ENCODE results near the gene RIMS4. TPM values are rescaled to one million over a fixed set of nuclear protein-coding genes. Genes with fewer than 3 reads are reported as not detected.
A peak's percentile ranks its signal among the peaks of the same experiment; 100 is the strongest.

RIMS4 gene
- total RNA-seq, 1 experiment from 2014 or later, result 16.3 TPM

- no peak overlapping the region for H3K23ac ChIP-seq (ENCODE audit: insufficient read length, low read depth, low read length)
- no peak overlapping the region for H4K5ac ChIP-seq (ENCODE audit: insufficient read length, low read depth, low read length)
- H4K8ac ChIP-seq (replicated peaks; ENCODE audit: insufficient read length, low read depth, low read length), result no peak overlapping the region
- H2BK20ac ChIP-seq (ENCODE audit: low read depth, low read length, poor library complexity, severe bottlenecking), result no peak overlapping the region
- no peak for TF ChIP-seq CTCF (conservative IDR thresholded peaks at IDR 0.05)
- no peak overlapping the region for H2AFZ ChIP-seq (ENCODE audit: low read length)
- H2BK15ac ChIP-seq (ENCODE audit: low read depth, low read length), result no peak overlapping the region
- H3K27me3 ChIP-seq (ENCODE audit: insufficient read depth, low read length), result no peaks in the 10 kb centered on the region
- H3K18ac ChIP-seq (ENCODE audit: insufficient read length, low read depth, low read length), result no peak overlapping the region
- H4K91ac ChIP-seq (ENCODE audit: insufficient read length, low read depth, low read length), result no peak overlapping the region
- no peak overlapping the region for H3K9ac ChIP-seq (ENCODE audit: extremely low read depth, insufficient read length, low read length)
- H3K4me1 ChIP-seq (ENCODE audit: insufficient read depth, low read length), result peaks cover 17% of the 10 kb centered on the region; the same call in 1 of the 2 replicates
- DNase-seq, result peak; percentile 40
- H3K27ac Mint-ChIP-seq, result peak overlapping the region in 2 of 3 experiments; percentile 15 to 90; a peak in 3 of 7 replicates
- H3K79me1 ChIP-seq (ENCODE audit: insufficient read depth, low read depth, low read length, poor library complexity, severe bottlenecking), result no peaks in the 10 kb centered on the region
- no CpG with 5 or more reads among the region's 1 CpG for WGBS (ENCODE audit: extremely low coverage, insufficient read length, low lambda C conversion rate)
- H3K4me3 Mint-ChIP-seq, result peak overlapping the region in 1 of 2 experiments; percentile 15; a peak in 1 of 5 replicates
- H3K4me1 Mint-ChIP-seq, result peaks cover 28 to 33% of the 10 kb centered on the region in 2 experiments
- H3K27ac ChIP-seq (ENCODE audit: insufficient read length, low read depth, low read length), result peak overlapping the region; percentile 40
- no peak overlapping the region for H3T11ph ChIP-seq (ENCODE audit: low read length)
- H3K14ac ChIP-seq (ENCODE audit: insufficient read depth, low read length), result no peak overlapping the region
- H2BK120ac ChIP-seq (ENCODE audit: low read depth, low read length, poor library complexity, severe bottlenecking), result no peak overlapping the region
- no peak overlapping the region for H2AK5ac ChIP-seq (ENCODE audit: insufficient read length, low read length)
- no peaks in the 10 kb centered on the region for H4K20me1 ChIP-seq (ENCODE audit: control insufficient read depth, insufficient read depth, insufficient read length)
- H3K56ac ChIP-seq (ENCODE audit: insufficient read length, low read depth, low read length), result no peak overlapping the region
- H2BK5ac ChIP-seq (ENCODE audit: insufficient read length, low read length), result no peak overlapping the region
- no peak overlapping the region for H3K4ac ChIP-seq (ENCODE audit: low read depth, low read length)
- no peak overlapping the region for H2BK12ac ChIP-seq (ENCODE audit: insufficient read length, low read depth, low read length)
- no peaks in the 10 kb centered on the region for H3K23me2 ChIP-seq (ENCODE audit: insufficient read length, low read depth, low read length, poor library complexity, severe bottlenecking)
- peaks cover 3% of the 10 kb centered on the region; the same call in 1 of the 2 replicates for H3K27me3 Mint-ChIP-seq (ENCODE audit: low read depth)
- H3K9me3 ChIP-seq (ENCODE audit: control insufficient read depth, low read depth, low read length), result no peaks in the 10 kb centered on the region
- H3K4me2 ChIP-seq (ENCODE audit: insufficient read depth, insufficient read length, low read length), result peak overlapping the region; percentile 1
- no peaks in the 10 kb centered on the region for H3K79me2 ChIP-seq (ENCODE audit: insufficient read depth, low read length)
- H3K9me3 Mint-ChIP-seq, result no peaks in the 10 kb centered on the region
- H3K36me3 Mint-ChIP-seq (ENCODE audit: insufficient read depth in 1 of 3, low read depth in 3 of 3), result no peaks in the 10 kb centered on the region
Observed at GRCh38 chr20:44784688-44785087, 25.7 kb downstream of the RIMS4 start.

Data from H9 (cell line).